SK-N-SH treated with all-trans-retinoic acid at 6 μM for 48 hours (cell line): Measurements from ENCODE around the gene SNAPC3.

Source experiments
- ATAC-seq: fragments of 200-7000 bp; cut with Tn5 transposase; 3 replicates; pipeline ENCODE4 v1.9.1; 2020; ENCODE audit warnings: mild to moderate bottlenecking, moderate library complexity
- BACH2 ChIP-seq: fragments of 250-450 bp; sonication (Bioruptor Pico); IDR thresholded peaks from 2 replicates; pipeline ENCODE4 v1.9.0; 2021; ENCODE audit warnings: mild to moderate bottlenecking, borderline replicate concordance
- CREB5 ChIP-seq: fragments of 250-450 bp; sonication (Bioruptor Pico); IDR thresholded peaks from 2 replicates; pipeline ENCODE4 v1.5.1; 2020; ENCODE audit warnings: low read depth, mild to moderate bottlenecking, moderate library complexity
- CSDC2 ChIP-seq: fragments of 250-450 bp; sonication (Bioruptor Pico); IDR thresholded peaks from 2 replicates; pipeline ENCODE4 v1.5.0; 2020; ENCODE audit warnings: mild to moderate bottlenecking, moderate library complexity
- ESRRG ChIP-seq: fragments of 250-450 bp; sonication (Bioruptor Pico); IDR thresholded peaks from 2 replicates; pipeline ENCODE4 v1.6.1; 2021; ENCODE audit warnings: mild to moderate bottlenecking
- GLIS3 ChIP-seq: fragments of 250-450 bp; sonication (Bioruptor Pico); IDR thresholded peaks from 2 replicates; pipeline ENCODE4 v1.5.0; 2020; ENCODE audit warnings: mild to moderate bottlenecking, moderate library complexity
- ISL1 ChIP-seq: fragments of 250-450 bp; sonication (Bioruptor Pico); IDR thresholded peaks from 2 replicates; pipeline ENCODE4 v2.1.2; 2022; ENCODE audit warnings: mild to moderate bottlenecking, moderate library complexity
- OSR1 ChIP-seq: fragments of 250-450 bp; sonication (Bioruptor Pico); IDR thresholded peaks from 2 replicates; pipeline ENCODE4 v1.8.0; 2022; ENCODE audit warnings: moderate library complexity, mild to moderate bottlenecking, inconsistent platforms
- POU6F1 ChIP-seq: fragments of 250-450 bp; sonication (Bioruptor Pico); IDR thresholded peaks from 2 replicates; pipeline ENCODE4 v1.8.0; 2021; ENCODE audit warnings: low read depth, mild to moderate bottlenecking, moderate library complexity, borderline replicate concordance
- PPARA ChIP-seq: fragments of 250-450 bp; sonication (Bioruptor Pico); IDR thresholded peaks from 2 replicates; pipeline ENCODE4 v1.5.0; 2020; ENCODE audit warnings: mild to moderate bottlenecking, borderline replicate concordance
- RARB ChIP-seq: fragments of 250-450 bp; sonication (Bioruptor Pico); IDR thresholded peaks from 2 replicates; pipeline ENCODE4 v1.8.0; 2021; ENCODE audit warnings: mild to moderate bottlenecking, moderate library complexity
- SNAI2 ChIP-seq: fragments of 250-450 bp; sonication (Bioruptor Pico); IDR thresholded peaks from 2 replicates; pipeline ENCODE4 v1.5.0; 2020; ENCODE audit warnings: mild to moderate bottlenecking, moderate library complexity
- TCF4 ChIP-seq: fragments of 250-450 bp; sonication (Bioruptor Pico); IDR thresholded peaks from 2 replicates; pipeline ENCODE4 v1.8.0; 2021; ENCODE audit warnings: mild to moderate bottlenecking, moderate library complexity, borderline replicate concordance
- TOX ChIP-seq: fragments of 250-450 bp; sonication (Bioruptor Pico); IDR thresholded peaks from 2 replicates; pipeline ENCODE4 v1.8.0; 2021; ENCODE audit warnings: mild to moderate bottlenecking, moderate library complexity, borderline replicate concordance
- TSHZ2 ChIP-seq: fragments of 250-450 bp; sonication (Bioruptor Pico); IDR thresholded peaks from 2 replicates; pipeline ENCODE4 v1.5.0; 2020; ENCODE audit warnings: mild to moderate bottlenecking, moderate library complexity
- ZC3H10 ChIP-seq: fragments of 250-450 bp; sonication (Bioruptor Pico); IDR thresholded peaks from 2 replicates; pipeline ENCODE4 v1.5.1; 2021; ENCODE audit warnings: mild to moderate bottlenecking, moderate library complexity
- ZFP3 ChIP-seq: fragments of 250-450 bp; sonication (Bioruptor Pico); IDR thresholded peaks from 2 replicates; pipeline ENCODE4 v1.5.0; 2020; ENCODE audit warnings: mild to moderate bottlenecking, moderate library complexity
- ZFP30 ChIP-seq: fragments of 450-650 bp; formaldehyde crosslinking; IDR thresholded peaks from 2 replicates; pipeline ENCODE4 v1.5.0; 2022; ENCODE audit warnings: mild to moderate bottlenecking, moderate library complexity
- ZNF565 ChIP-seq: fragments of 450-650 bp; formaldehyde crosslinking; conservative IDR thresholded peaks from 2 replicates; pipeline ENCODE4 v1.5.0; 2020; ENCODE audit warnings: low read depth, mild to moderate bottlenecking, moderate library complexity
- ZNF8 ChIP-seq: fragments of 450-650 bp; formaldehyde crosslinking; IDR thresholded peaks from 2 replicates; pipeline ENCODE4 v1.5.0; 2020; ENCODE audit warnings: mild to moderate bottlenecking, moderate library complexity

SNAPC3 gene

GRCh38 chr9:15416880-15417279 is 5.8 kb upstream of the SNAPC3 start:
- peak; percentile 61 for ATAC-seq
- no peak for TF ChIP-seq TSHZ2
- no peak for TF ChIP-seq RARB (CRISPR knock-in tag)
- no peak for TF ChIP-seq ZFP3 (CRISPR knock-in tag)
- TF ChIP-seq ESRRG, result no peak
- TF ChIP-seq OSR1 (CRISPR knock-in tag), result no peak
- TF ChIP-seq TCF4 (CRISPR knock-in tag), result no peak
- TF ChIP-seq SNAI2 (CRISPR knock-in tag), result no peak

- TF ChIP-seq ZFP30 (CRISPR knock-in tag), result no peak
- TF ChIP-seq ZFP3 (CRISPR knock-in tag), result no peak
- TF ChIP-seq ISL1 (CRISPR knock-in tag), result no peak
- no peak for TF ChIP-seq ZNF565 (CRISPR knock-in tag)
- no peak for TF ChIP-seq ESRRG
- no peak for TF ChIP-seq CREB5
- TF ChIP-seq TOX (CRISPR knock-in tag), result no peak
- no peak for TF ChIP-seq SNAI2 (CRISPR knock-in tag)
- no peak for TF ChIP-seq POU6F1 (CRISPR knock-in tag)
- TF ChIP-seq PPARA (CRISPR knock-in tag), result no peak
- no peak for TF ChIP-seq ZNF8 (CRISPR knock-in tag)
- no peak for TF ChIP-seq CSDC2 (CRISPR knock-in tag)
- no peak for TF ChIP-seq ZC3H10
- TF ChIP-seq GLIS3, result no peak
- TF ChIP-seq OSR1 (CRISPR knock-in tag), result no peak
- TF ChIP-seq, all 23 proteins: peak for 0
- ATAC-seq, result no peak
These were observed 5.0 kb upstream of the SNAPC3 start for GRCh38 chr9:15417626-15418025.

- TF ChIP-seq ZFP3 (CRISPR knock-in tag) (no peak), BACH2 (CRISPR knock-in tag) (no peak)
- no peak for ATAC-seq
These were observed 1.9 kb upstream of the SNAPC3 start for GRCh38 chr9:15420796-15421195.

GRCh38 chr9:15421532-15421931 is 1.1 kb upstream of the SNAPC3 start:
- TF ChIP-seq OSR1 (CRISPR knock-in tag) (no peak), RARB (CRISPR knock-in tag) (no peak), ZFP30 (CRISPR knock-in tag) (no peak), CSDC2 (CRISPR knock-in tag) (no peak), ESRRG (no peak), ISL1 (CRISPR knock-in tag) (no peak), POU6F1 (CRISPR knock-in tag) (no peak), SNAI2 (CRISPR knock-in tag) (no peak), PPARA (CRISPR knock-in tag) (no peak), TSHZ2 (no peak), CREB5 (no peak)
- ATAC-seq, result no peak
